Ovary (tissue), 9 donors: ENCODE measurements around the gene RAB40B. TPM values are rescaled to one million over a fixed set of nuclear protein-coding genes. Genes with fewer than 3 reads are reported as not detected.

Experiments
- DNase-seq, 5 donors: peaks; one replicate each; pipeline ENCODE4 v3.0.0-alpha.2; 2019 to 2020
- H3K27ac ChIP-seq, 2 donors: fragments of 200-600 bp; one replicate each; pipeline versions ENCODE4 v1.5.1 to v1.8.0; 2019 to 2022
- H3K27me3 ChIP-seq: fragments of 200-600 bp; one replicate; pipeline ENCODE4 v1.8.0; 2022
- H3K36me3 ChIP-seq: fragments of 200-600 bp; sonication (generic); one replicate; pipeline ENCODE4 v1.5.1; 2019
- H3K4me1 ChIP-seq: one replicate; pipeline ENCODE4 v1.8.1; 2013; ENCODE audit warnings: mild to moderate bottlenecking, moderate library complexity; ENCODE audit not compliant: insufficient read depth
- H3K4me3 ChIP-seq: fragments of 200-600 bp; sonication (generic); one replicate; pipeline ENCODE4 v1.5.1; 2017
- H3K9me3 ChIP-seq, 2 donors: fragments of 200-600 bp in 1 of 2; sonication (generic) in 1 of 2; one replicate each; pipeline versions ENCODE4 v1.5.1 to v1.8.1; 2013 to 2019; ENCODE audit warnings: mild to moderate bottlenecking in 1 of 2, moderate library complexity in 1 of 2
- EP300 ChIP-seq: sonication (generic); formaldehyde crosslinking; IDR thresholded peaks from one replicate; pipeline ENCODE4 v1.6.1; 2017; ENCODE audit warnings: antibody characterized with exemption
- POLR2A ChIP-seq: fragments of 450-650 bp; IDR thresholded peaks from one replicate; pipeline ENCODE4 v1.6.1; 2017; ENCODE audit warnings: antibody characterized with exemption, mild to moderate bottlenecking, moderate library complexity
- WGBS, 3 donors: extraction: QIAGEN DNeasy Blood & Tissue Kit in 1 of 3; methylation state at CpG; one replicate each; pipeline versions ENCODE4 v1.1.5 to v1.1.7; 2013 to 2017; 5-methylcytosine and 5-hydroxymethylcytosine counted together
- intact Hi-C, 4 donors: fragments of 100-400 bp; cut with DNase I; formaldehyde crosslinking; loops; one replicate each; pipeline versions ENCODE4 v1.11.0 to v1.15.1; 2022 to 2023
- polyA plus RNA-seq, 2 donors: library from polyadenylated mRNA; stranded (reverse); fragments of 200-250 nt in 1 of 2; fragments of 350-450 nt in 1 of 2; fragmentation: Illumina TruSeq in 1 of 2; extraction: RNeasy Lipid Tissue Mini Kit (QIAGEN cat#74804) in 1 of 2; gene quantifications; one replicate each; pipeline ENCODE4 v1.2.3, GENCODE V29; 2013 to 2014
- total RNA-seq, 7 donors: library from RNA; depleted of rRNA in 2 of 7; stranded (reverse); fragments of >200 nt in 2 of 7; fragmentation: NEBNext Ultra II Directional in 3 of 7; extraction: Animal tissue kit (Norgen Biotek cat#: 25700) in 3 of 7; gene quantifications; one replicate each; pipeline versions ENCODE4 v1.1.0 to v1.2.4, GENCODE V29; 2016 to 2023
- TF ChIP-seq, protein P1 (sequence below), 3 donors: fragments of 450-650 bp in 2 of 3; fragments of 200-600 bp in 1 of 3; IDR thresholded peaks; one replicate each; pipeline versions ENCODE4 v1.5.1 to v1.8.0; 2016 to 2022; ENCODE audit warnings: antibody characterized with exemption in 3 of 3, mild to moderate bottlenecking in 1 of 3
- donor health status: DM: no; HTN: no; CAD: no; lungs with moderate emphysema.
- donor health status: DM: no; HTN: no; CAD: no.
- donor health status: Bipolar disorder and iron deficiency.
- donor health status: DM: yes; HTN: yes; CAD: no.
- donor health status: DM: no; HTN: no; CAD: no.
- donor health status: DM: yes; HTN: yes; CAD: no.

RAB40B gene
- total and polyA plus RNA-seq, 9 donors = 9.2 to 25.9 (median 14.9) TPM

DNA sequence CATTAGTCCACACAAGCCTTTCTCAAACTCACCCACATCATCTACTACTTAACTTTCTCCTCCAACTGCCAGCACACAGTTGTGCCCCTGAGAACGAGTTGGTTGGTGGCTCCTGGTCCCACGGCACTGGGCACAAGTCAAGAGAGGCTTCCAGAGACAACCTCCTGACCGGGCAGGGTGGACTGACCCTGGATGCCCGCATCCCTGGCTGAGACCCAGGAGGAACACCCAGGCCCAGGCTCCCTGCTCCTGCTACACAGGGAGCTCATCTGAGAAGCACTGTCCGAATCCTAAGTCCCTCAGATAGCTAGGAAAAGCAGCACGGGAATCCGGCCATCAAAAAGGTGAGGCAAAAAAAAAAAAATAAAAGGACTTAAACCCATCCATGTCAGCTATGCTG, 79.3 kb downstream of the RAB40B start:
- TF ChIP-seq EP300 (no peak), POLR2A (no peak)
- TF ChIP-seq, protein P1, sequence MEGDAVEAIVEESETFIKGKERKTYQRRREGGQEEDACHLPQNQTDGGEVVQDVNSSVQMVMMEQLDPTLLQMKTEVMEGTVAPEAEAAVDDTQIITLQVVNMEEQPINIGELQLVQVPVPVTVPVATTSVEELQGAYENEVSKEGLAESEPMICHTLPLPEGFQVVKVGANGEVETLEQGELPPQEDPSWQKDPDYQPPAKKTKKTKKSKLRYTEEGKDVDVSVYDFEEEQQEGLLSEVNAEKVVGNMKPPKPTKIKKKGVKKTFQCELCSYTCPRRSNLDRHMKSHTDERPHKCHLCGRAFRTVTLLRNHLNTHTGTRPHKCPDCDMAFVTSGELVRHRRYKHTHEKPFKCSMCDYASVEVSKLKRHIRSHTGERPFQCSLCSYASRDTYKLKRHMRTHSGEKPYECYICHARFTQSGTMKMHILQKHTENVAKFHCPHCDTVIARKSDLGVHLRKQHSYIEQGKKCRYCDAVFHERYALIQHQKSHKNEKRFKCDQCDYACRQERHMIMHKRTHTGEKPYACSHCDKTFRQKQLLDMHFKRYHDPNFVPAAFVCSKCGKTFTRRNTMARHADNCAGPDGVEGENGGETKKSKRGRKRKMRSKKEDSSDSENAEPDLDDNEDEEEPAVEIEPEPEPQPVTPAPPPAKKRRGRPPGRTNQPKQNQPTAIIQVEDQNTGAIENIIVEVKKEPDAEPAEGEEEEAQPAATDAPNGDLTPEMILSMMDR (IDR thresholded peaks at IDR 0.05) = no peak
- no peaks in the 10 kb centered on the region for H3K36me3 ChIP-seq
- H3K27ac ChIP-seq = no peak overlapping the region
- no peaks in the 10 kb centered on the region for H3K9me3 ChIP-seq
- 84 to 88% (median 85%) methylated on average over 7 of the region's 7 CpGs for WGBS, 3 donors
- H3K27me3 ChIP-seq = no peaks in the 10 kb centered on the region
- intact Hi-C loops = no loop called here
- no peak overlapping the region for H3K4me3 ChIP-seq
- H3K4me1 ChIP-seq = no peaks in the 10 kb centered on the region
- DNase-seq = no peak

DNA sequence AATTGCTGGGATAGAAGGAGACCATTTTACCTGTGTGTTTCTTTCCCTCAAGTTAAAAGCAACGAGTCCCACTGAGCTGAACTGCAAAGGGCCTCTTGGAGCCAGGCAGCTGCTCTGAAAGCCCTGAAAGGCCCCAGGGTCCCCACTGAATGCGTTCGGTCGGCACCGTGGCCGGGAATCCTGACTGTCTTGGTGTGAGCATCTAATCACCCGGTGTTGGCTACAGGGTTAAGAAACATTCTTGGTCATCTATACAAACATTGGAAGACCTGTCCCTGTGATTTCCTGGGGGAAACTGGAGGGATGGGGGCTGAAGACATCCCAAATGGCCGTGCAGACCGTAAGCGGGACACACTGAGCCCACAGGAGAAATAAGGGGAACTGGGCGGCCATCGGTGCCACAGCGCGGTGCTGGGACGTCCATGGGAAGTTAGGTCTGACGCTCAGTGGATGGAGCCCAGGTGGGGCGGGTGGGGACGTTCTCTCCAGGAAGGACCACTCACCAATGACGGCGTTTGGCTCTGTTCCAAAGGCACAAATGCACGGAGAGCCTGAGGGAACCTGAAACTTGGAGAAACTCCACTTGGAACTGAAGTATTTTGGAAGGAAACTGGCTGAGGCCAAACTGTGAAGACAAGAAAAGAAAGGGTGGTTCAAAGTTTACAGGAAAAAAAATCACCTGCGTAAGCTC, 82.3 kb downstream of the RAB40B start:
- H3K27ac ChIP-seq = no peak overlapping the region
- H3K4me1 ChIP-seq = no peaks in the 10 kb centered on the region
- H3K4me3 ChIP-seq = no peak overlapping the region
- H3K27me3 ChIP-seq = no peaks in the 10 kb centered on the region
- H3K9me3 ChIP-seq = no peaks in the 10 kb centered on the region
- TF ChIP-seq EP300 (no peak), POLR2A (no peak)
- TF ChIP-seq, protein P1 (IDR thresholded peaks at IDR 0.05) = no peak
- WGBS, 3 donors = 77 to 80% (median 79%) methylated on average over 22 of the region's 22 CpGs
- intact Hi-C loops = no loop called here
- no peak for DNase-seq
- no peaks in the 10 kb centered on the region for H3K36me3 ChIP-seq

DNA sequence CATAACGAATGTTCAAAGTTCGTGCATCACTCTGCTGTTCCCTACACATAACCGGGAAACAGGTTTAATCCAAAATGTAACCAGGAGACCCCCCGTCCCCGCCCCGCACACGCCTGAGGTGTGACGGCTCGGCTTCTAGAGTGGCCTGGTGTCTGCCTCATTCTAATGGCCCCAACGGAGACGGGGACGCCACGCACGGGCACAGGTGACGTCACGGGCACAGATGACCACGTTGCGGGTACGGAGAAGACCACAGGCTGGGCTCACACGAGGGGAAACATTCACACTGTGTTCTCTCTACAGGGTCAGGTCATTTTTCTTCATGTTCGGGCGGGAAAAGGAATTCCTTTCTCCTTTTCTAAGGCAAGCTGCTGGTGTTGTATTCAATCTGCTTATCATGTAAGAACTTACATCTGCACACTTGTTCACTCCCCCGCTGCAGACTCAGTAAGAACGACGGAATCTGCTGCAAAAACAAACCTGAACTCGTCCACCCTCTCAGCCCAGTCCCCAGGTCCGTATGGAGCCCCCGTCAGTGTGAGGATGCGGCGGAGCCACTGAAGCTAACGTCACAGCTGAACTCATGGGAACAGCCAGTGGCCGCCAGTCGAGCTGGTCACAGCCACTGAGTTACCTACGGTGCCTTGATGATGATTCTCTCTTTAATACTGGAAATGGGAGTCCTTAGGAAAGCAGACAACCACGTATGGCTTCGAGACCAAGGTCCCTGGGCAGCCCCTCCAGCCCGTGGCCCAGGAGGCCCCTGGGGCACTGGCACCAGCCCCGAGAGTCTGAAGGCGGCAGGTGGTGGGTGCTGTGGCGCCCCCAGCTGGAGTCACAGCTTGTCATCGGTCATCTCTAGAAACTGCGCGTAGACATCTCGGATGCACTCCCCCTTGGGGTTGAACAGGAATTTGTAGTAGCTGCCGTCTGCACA, 83.1 kb downstream of the RAB40B start:
- DNase-seq = peak in 3 of 5 donors; percentile 45 to 75 (median 48)
- Histone ChIP-seq H3K4me3 (no peak overlapping the region), H3K27me3 (no peaks in the 10 kb centered on the region), H3K36me3 (no peaks in the 10 kb centered on the region), H3K4me1 (no peaks in the 10 kb centered on the region), H3K9me3 (no peaks in the 10 kb centered on the region), H3K27ac (no peak overlapping the region)
- intact Hi-C loops = no loop called here
- WGBS, 3 donors = 61 to 67% (median 62%) methylated on average over 45 of the region's 45 CpGs
- TF ChIP-seq, protein P1 (IDR thresholded peaks at IDR 0.05) = no peak
- TF ChIP-seq EP300 (no peak), POLR2A (no peak)

DNA sequence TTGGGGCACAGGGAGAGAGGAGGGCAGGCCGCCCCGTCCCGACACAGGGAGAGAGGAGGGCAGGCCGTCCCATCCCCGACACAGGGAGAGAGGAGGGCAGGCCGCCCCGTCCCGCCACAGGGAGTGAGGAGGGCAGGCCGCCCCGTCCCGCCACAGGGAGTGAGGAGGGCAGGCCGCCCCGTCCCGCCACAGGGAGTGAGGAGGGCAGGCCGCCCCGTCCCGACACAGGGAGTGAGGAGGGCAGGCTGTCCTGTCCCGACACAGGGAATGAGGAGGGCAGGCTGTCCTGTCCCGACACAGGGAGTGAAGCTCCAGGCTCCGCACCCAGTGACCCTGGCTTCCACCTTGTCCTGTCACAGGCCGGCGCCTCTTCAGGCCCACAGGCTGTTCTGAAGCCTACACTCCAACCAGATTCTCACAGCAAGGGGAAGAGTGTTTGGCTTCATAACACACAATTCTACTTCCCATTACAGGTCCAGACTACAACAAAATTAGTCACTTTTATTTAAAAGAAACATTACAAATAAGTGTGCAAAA, 84.3 kb downstream of the RAB40B start:
- intact Hi-C loops = no loop called here
- TF ChIP-seq, protein P1 (IDR thresholded peaks at IDR 0.05) = no peak
- TF ChIP-seq POLR2A = no peak
- no peak for TF ChIP-seq EP300
- Histone ChIP-seq H3K4me1 (no peaks in the 10 kb centered on the region), H3K36me3 (no peaks in the 10 kb centered on the region), H3K27me3 (no peaks in the 10 kb centered on the region), H3K9me3 (no peaks in the 10 kb centered on the region), H3K27ac (no peak overlapping the region), H3K4me3 (no peak overlapping the region)
- WGBS, 3 donors = 65 to 91% (median 83%) methylated on average over 9 to 17 of the region's 22 CpGs
- DNase-seq = no peak
